Caki2 (cell line): Measurements from ENCODE around the gene GALNT15. TPM values are rescaled to one million over a fixed set of nuclear protein-coding genes. Genes with fewer than 3 reads are reported as not detected.
A peak's percentile ranks its signal among the peaks of the same experiment; 100 is the strongest.

Source experiments
- DNase-seq: peaks from one replicate; pipeline ENCODE4 v3.0.0-alpha.2; 2015; ENCODE audit warnings: low read depth
- in situ Hi-C: cut with HindIII; loops from 2 replicates; pipeline ENCODE4 v1.10.0; 2016; ENCODE audit warnings: low sequenced_read_pairs, low pct_unique_long_range_greater_than_20kb, mixed read lengths
- total RNA-seq: library from RNA; depleted of rRNA; stranded (reverse); fragments of >200 nt; shearing (Covaris generic); gene quantifications from 2 replicates; pipeline ENCODE4 v1.2.3, GENCODE V29; 2014; ENCODE audit warnings: low replicate concordance

Gene GALNT15
- total RNA-seq, 1 experiment from 2014 or later, result not detected

GRCh38 chr3:16148213-16148612, 26.3 kb upstream of the GALNT15 start:
- in situ Hi-C loops, result no loop called here
- no peak for DNase-seq

GRCh38 chr3:16148783-16149182, 25.7 kb upstream of the GALNT15 start:
- peak; percentile 75 for DNase-seq
- in situ Hi-C loops, result no loop called here

- no peak for DNase-seq
- in situ Hi-C loops, result no loop called here
Measured at GRCh38 chr3:16150285-16150684, 24.2 kb upstream of the GALNT15 start.

GRCh38 chr3:16151109-16151508, 23.4 kb upstream of the GALNT15 start:
- no peak for DNase-seq
- in situ Hi-C loops, result no loop called here

GRCh38 chr3:16168211-16168610, 6.3 kb upstream of the GALNT15 start:
- no peak for DNase-seq
- in situ Hi-C loops, result no loop called here

GRCh38 chr3:16171009-16171408, 3.5 kb upstream of the GALNT15 start:
- in situ Hi-C loops, result no loop called here
- no peak for DNase-seq

- in situ Hi-C loops, result no loop called here
- DNase-seq, result no peak
Measured at GRCh38 chr3:16171825-16172224, 2.7 kb upstream of the GALNT15 start.

GRCh38 chr3:16173283-16174025, 1.0 kb upstream of the GALNT15 start:
- in situ Hi-C loops, result no loop called here
- no peak for DNase-seq

GRCh38 chr3:16174026-16174355, 489 bp upstream of the GALNT15 start:
- no peak for DNase-seq
- in situ Hi-C loops, result no loop called here

- in situ Hi-C loops, result no loop called here
- no peak for DNase-seq
Measured at GRCh38 chr3:16174976-16175901, 759 bp downstream of the GALNT15 start.

GRCh38 chr3:16176391-16177030, 2.0 kb downstream of the GALNT15 start:
- in situ Hi-C loops, result no loop called here
- DNase-seq, result no peak

GRCh38 chr3:16177382-16177781, 2.9 kb downstream of the GALNT15 start:
- in situ Hi-C loops, result no loop called here
- DNase-seq, result no peak

GRCh38 chr3:16177962-16178627, 3.6 kb downstream of the GALNT15 start:
- in situ Hi-C loops, result no loop called here
- peak; percentile 57 for DNase-seq

GRCh38 chr3:16178628-16178988, 4.1 kb downstream of the GALNT15 start:
- DNase-seq, result no peak
- in situ Hi-C loops, result no loop called here

GRCh38 chr3:16179261-16179660, 4.8 kb downstream of the GALNT15 start:
- in situ Hi-C loops, result no loop called here
- no peak for DNase-seq

GRCh38 chr3:16179771-16180736, 5.6 kb downstream of the GALNT15 start:
- DNase-seq, result no peak
- in situ Hi-C loops, result no loop called here

- DNase-seq, result no peak
Measured at GRCh38 chr3:16180737-16181134, 6.3 kb downstream of the GALNT15 start.

GRCh38 chr3:16181361-16181760, 6.9 kb downstream of the GALNT15 start:
- no peak for DNase-seq
- in situ Hi-C loops, result no loop called here

More at GRCh38 chr3:16180737-16181134, 6.3 kb downstream of the GALNT15 start:
- in situ Hi-C loops, result no loop called here
